Liver (tissue), 3 donors: ENCODE data around the gene SSNA1.

Experiments used
- CTCF ChIP-seq: fragments of 150-350 bp; IDR thresholded peaks from 2 replicates; pipeline ENCODE4 v1.5.1; 2017; ENCODE audit warnings: improper control_type of control experiment, low read depth, low read length; ENCODE audit not compliant: missing input control
- MAX ChIP-seq: IDR thresholded peaks from 2 replicates; pipeline ENCODE4 v1.6.1; 2016; ENCODE audit warnings: antibody characterized with exemption
- REST ChIP-seq: IDR thresholded peaks from 2 replicates; pipeline ENCODE4 v1.6.1; 2016; ENCODE audit warnings: antibody characterized with exemption, mild to moderate bottlenecking
- TAF1 ChIP-seq: conservative IDR thresholded peaks from 2 replicates; pipeline ENCODE4 v1.6.1; 2016; ENCODE audit warnings: antibody characterized with exemption, mild to moderate bottlenecking
- YY1 ChIP-seq: IDR thresholded peaks from 2 replicates; pipeline ENCODE4 v1.6.1; 2016; ENCODE audit warnings: antibody characterized with exemption, mild to moderate bottlenecking
- ZBTB33 ChIP-seq: IDR thresholded peaks from 2 replicates; pipeline ENCODE4 v1.6.1; 2016; ENCODE audit warnings: antibody characterized with exemption
- donor health status: healthy.
- donor health status: healthy.

GRCh38 chr9:137179761-137180160 lies 8.7 kb upstream of the SSNA1 start:
- no peak for TF ChIP-seq ZBTB33
- no peak for TF ChIP-seq MAX
- TF ChIP-seq TAF1: no peak
- TF ChIP-seq CTCF: no peak
- no peak for TF ChIP-seq REST
- TF ChIP-seq YY1: no peak
